ENCODE data around the gene ZNF670.
"Not testable (repeated sequence)": the region's sequence is repeated elsewhere in the genome, so short reads cannot be mapped to it uniquely, and the experiment has no call there.

Gene ZNF670

GRCh38 chr1:247078258-247079140 is at the start of gene ZNF670:
TSS of gene ZNF670 (minus strand) at chr1:247078811. CDS start at chr1:247078596, 215 bp downstream.
- DNase-seq, result peak; percentile 92

DNA sequence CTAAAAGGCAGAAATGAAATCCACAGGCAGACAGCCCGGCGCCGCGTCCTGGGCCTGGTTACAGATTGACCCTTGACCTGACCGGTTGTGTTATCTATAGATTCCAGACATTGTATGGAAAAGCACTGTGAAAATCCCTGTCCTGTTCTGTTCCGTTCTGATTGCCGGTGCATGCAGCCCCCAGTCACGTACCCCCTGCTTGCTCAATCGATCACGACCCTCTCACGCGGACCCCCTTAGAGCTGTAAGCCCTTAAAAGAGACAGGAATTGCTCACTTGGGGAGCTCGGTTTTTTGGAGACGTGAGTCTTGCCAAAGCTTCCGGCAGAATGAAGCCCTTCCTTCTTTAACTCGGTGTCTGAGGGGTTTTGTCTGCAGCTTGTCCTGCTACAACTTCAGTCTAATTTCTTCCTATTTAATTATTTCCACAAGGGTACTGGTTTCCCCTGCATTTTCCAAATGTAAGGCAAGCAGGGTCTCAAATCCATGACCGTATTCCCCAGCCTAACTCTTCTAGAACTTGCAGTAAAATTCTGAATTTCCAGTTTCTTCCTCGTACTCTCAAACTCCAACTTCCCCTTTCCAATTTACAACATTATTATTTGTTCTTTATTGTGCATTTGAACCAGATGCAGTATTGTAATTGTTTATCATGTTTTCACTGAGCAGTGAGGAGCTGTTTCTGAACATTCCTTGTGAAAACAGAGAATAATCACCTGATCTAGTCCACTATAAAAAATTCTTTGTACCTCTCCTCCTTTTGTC is 49.1 kb upstream of the ZNF670 start:
- not testable (repeated sequence) for DNase-seq

DNA sequence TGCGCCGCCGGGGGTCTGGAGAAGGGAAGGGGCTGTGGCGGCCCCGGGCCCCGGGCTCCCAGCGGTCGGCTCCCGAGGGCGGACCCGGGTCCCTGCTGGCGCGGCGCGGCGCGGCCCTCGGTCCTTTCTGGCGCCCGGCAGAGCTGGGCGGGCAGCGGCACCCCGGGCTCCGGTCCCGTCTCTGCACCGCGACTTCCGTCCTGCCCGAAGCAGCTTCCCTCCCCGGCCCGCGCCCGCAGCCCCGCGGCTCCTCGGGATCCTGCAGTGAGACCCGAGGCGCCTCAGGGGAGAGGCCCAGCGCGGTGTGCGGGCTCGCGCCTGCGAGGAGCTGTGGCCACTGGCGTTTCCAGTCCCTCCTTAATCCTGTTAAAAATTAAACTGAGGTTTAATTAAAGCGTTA is 48.0 kb upstream of the ZNF670 start:
- DNase-seq, result not testable (repeated sequence)

GRCh38 chr1:247126166-247126565 is 47.6 kb upstream of the ZNF670 start:
- DNase-seq, result not testable (repeated sequence)

DNA sequence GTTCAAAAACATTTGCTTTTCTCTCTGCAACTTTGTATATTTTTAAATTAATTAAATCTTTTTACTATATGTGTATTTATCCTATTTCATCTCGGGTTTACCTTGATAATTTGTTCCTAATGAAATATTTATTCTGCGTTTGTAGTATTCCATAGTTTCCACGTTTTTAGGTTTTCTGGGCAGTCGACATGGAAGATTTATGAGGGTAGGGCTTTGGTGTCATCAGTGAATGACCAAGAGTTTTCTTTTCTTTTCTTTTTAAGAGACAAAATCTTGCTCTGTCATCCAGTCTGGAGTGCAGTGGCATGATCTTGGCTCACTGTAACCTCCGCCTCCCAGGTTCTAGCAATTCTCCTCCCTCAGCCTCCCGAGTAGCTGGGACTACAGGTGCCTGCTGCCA is 42.8 kb upstream of the ZNF670 start:
- no peak for DNase-seq

DNA sequence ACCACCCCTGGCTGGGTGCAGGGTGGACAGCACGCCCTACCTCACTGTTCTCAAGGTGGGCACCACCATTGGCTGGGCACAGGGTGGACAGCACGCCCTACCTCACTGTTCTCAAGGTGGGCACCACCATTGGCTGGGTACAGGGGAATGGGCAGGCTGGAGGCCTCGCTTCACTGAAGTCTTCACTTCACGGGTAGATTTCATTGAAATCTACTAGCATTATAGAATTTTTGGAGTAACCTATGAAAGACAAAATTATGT is 41.7 kb upstream of the ZNF670 start:
- DNase-seq, result not testable (repeated sequence)

GRCh38 chr1:247119600-247120407 is 41.2 kb upstream of the ZNF670 start:
- DNase-seq, result no peak

DNA sequence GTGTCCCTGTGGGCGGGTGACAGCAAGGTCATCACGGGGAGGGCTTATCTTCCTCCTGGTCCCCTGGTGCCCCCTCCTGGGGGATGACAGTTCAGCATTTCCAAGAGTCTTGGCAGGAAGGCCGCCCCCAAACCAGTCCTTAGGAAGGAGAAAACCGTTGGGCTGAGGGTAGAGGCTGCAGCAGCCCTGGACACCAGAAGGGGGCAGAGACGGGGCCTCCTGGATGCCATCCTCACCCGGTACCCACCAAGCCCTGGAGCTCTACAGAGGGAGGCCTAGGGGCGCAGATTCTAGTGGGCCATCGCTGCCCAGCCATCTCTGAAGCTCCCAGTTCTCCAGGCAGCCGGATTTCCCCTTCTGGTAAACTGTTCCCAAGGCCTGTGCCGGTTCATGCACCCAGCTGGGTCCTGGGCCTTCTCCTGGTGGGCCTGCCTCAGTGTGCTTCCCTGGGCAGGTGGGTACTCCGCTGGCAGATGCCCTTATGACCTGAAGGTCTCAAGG is 40.4 kb upstream of the ZNF670 start:
- DNase-seq, result peak; percentile 40

DNA sequence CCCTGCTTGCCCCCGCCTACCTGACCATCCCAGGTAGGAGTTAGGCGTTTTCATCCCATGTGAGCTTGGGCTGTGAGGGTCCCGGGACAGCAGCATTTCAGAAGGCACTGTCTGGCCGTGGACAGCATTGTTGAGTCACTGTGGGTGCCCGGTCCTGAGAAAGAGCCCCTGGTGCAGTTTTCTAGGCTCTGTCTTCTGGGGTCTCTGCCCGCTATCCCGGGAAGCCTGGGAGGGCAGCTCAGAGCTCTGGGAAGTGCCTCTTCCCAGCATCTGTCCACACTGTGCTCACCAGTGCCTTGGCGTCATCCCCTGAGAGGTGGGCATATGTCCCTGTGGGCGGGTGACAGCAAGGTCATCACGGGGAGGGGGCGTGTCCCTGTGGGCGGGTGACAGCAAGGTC is 36.9 kb upstream of the ZNF670 start:
- no peak for DNase-seq

GRCh38 chr1:247115141-247115510 is 36.5 kb upstream of the ZNF670 start:
- no peak for DNase-seq

DNA sequence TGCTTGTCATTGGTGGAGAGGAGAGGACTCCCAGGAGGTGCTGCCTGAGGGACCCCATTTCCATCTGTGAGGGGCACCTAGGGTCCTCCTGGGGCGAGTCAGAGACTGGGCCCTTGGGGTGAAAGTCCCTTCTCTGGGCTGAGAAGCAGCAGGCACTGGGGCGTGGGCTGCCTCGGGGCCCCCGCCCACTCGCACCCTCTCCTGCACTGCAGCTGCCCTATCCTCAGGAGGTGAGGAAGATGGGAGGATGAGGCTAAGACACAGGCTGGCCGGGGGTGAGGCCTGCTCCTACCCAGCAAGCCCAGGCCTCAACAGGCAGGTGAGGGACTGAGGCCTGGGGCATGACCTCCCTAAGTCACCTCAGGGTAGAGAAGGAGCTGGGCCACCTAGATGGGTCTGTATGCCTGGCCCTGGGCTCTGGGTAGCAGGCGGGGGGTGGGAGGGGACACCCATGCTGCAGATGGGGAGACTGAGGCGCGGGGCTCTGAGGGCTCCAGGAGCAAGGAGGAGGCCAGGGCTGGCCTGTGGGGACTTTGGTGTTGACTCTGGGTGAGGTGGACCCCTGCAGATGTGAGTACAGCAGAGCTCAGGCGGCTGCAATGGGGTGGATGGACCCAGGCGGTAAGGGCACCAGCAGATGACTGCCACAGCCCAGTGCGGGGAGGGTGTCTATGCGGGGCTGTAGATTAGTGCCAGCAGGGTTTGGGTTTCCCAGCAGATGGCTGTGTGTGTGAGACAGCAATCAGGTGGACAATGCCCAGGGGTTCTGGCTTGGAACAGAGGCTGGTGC is 35.9 kb upstream of the ZNF670 start:
- DNase-seq, result no peak

- no peak for DNase-seq
Measured at GRCh38 chr1:247113733-247114271, 35.2 kb upstream of the ZNF670 start.

DNA sequence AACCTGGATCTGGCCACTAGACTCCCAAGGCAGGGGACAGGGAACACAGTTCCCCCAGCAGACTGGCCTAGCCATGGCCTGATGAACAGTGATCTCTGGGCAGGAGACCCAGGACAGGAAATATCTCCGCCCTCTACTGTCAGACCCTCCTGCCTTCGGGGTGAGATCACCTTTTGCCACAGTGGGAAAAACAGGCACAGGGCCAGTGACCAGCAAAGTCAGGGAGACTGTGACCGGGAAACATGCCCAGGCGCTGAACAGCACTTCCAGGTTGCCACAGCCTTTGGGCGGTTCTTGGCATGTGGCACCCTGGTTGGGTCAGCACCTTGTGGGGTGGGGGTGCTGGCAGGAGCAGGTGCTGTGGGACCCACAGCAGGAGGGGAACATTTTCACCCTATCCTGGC is 34.5 kb upstream of the ZNF670 start:
- DNase-seq, result no peak

GRCh38 chr1:247112479-247112781 is 33.8 kb upstream of the ZNF670 start:
- no peak for DNase-seq

DNA sequence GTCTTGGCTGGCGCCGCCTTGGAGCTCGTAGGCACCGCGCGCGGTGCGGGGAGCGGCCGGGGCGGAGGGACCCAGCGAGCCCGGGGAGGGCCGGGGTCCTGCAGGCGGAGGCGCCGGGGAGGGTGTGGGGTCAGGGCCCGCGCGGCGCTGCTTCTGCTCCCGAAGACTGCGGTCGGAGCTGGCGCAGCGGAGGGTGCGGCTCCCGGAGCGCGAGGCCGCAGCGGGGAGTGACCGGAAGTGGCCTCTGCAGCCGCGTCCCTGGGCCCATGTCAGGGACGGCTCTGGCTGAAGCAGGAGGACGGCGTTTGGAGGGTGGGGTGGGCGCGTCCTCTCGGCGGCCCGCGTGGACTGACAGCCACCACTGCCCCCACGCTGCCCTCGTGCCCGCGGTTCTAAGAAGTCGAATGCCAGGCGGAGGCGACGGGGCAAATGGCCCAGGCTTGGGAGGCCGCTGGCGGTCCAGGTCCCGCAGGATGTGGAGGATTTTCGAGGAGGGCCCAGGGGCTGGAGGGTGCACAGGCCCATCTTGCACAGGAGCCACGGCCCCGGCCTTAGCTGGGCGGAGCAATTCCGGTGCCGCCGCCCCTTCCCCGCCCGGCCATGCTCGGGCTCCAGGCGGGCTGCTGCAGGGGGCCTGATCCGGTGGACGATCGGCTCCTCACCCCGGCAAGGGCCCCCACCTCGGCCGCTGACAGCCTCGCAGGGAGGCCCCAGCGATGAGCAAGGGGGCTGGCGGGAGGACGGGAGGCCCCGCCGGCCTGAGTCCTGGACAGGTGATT is 33.3 kb upstream of the ZNF670 start:
- no peak for DNase-seq

DNA sequence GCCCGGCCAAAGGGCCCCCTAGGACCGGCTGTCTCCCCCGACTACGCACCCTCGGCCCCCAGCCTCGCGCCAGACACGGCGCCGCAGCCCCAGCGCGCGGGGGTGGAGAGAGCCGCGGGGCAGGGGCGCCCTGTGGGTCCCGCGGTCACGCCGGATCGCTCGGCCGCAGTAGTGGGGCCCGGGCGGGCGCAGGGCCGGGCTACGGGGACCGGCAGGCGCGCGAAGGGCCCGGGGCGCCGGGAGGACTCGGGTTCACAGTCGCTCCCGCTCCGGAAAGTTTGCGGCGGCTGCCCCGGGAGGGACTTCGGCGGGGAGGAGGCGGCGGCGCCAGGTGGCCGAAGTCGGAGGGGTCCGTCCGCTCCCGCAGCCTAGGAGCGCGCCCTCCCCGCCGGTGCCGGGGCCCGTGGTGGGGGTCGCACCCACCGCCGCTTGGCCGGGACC is 32.7 kb upstream of the ZNF670 start:
- no peak for DNase-seq

DNA sequence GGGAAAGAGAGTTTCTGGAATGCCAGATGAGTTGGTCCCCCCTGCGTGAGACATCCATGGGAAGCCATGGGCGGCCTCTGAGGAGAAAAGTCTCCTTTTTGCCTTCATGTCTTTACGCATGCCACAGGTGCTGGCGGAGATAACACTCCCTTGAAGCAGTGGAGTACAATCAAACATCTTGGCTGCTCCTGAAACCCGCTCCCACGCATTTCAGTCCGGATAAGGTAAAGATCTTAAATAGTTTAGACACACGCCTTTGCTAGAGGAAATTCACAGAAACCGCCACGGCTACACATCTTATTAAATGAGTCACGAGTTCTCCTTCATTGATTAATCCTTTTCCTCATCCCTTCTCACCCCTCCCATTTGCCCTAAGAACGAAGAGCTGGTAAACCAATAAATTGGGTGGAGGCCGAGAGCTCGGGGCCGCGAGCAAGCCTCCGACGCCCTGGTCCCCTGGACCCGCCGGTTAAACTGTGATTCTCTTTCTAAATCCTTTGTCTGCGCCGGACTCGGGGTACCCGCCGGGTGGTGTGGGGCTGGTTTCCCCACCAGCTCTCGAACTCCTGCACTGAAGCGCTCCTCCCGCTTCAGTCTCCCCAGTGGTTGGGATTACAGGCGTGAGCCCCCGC is 32.1 kb upstream of the ZNF670 start:
- peak; percentile 41 for DNase-seq

DNA sequence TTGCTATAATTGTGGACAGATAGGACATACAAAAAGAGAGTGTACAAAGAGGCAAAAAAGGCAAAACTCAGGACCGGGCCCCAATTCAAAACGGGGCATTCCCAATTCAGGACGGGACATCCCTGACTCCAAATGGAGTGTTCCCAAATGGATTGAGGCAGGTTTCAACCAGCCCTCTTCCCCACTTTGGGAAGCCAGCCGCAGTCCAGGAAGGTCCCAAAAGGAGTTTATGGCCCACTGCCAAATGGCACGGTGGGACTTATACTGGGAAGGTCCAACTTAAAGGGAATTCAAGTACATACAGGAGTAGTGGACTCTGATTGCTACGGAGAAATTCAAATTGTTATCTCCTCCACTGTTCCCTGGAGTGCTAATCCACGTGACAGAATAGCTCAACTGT is 29.1 kb upstream of the ZNF670 start:
- no peak for DNase-seq

DNA sequence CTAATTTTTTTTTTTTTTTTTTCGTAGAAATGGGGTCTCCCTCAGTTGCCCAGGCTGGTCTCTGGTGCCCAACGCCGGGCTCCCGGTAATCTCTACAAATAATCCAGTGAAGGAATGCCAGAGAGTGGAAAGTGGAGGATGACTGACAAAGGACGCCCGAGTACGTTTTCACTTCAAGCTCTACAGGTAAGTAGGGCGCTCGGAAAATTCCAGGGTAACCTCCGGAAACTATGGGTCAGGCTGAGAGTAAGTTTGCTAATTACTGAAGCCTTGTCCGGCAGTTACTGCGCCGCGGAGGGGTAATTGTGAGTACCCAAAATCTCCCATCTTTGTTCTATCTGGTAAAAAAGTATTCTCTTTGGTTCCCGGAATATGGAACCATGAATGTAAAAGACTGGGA is 27.4 kb upstream of the ZNF670 start:
- no peak for DNase-seq

GRCh38 chr1:247104965-247105364 is 26.4 kb upstream of the ZNF670 start:
- no peak for DNase-seq
